ENCODE measurements around the gene TBC1D22A. TPM values are rescaled to one million over a fixed set of nuclear protein-coding genes. Genes with fewer than 3 reads are reported as not detected.

Gene TBC1D22A
- total and polyA plus RNA-seq, 2 donors from 2014 or later: 24.6 to 39.4 TPM

GRCh38 chr22:47206164-47206563, 443.7 kb downstream of the TBC1D22A start:
- no peak overlapping the region for H3K27ac ChIP-seq (ENCODE audit: low read depth in 2 of 2, low read length in 2 of 2)
- intact Hi-C loops (cut with DNase I): no loop called here
- H3K9ac ChIP-seq (ENCODE audit: low read length in 3 of 3): no peak overlapping the region
- no peak for FAIRE-seq
- H3K4me3 ChIP-seq (ENCODE audit: low read length in 3 of 3): no peak overlapping the region
- H3K27me3 ChIP-seq (ENCODE audit: control insufficient read depth, insufficient read depth, low read length): no peaks in the 10 kb centered on the region
- H3K4me1 ChIP-seq (ENCODE audit: control insufficient read depth in 2 of 3, insufficient read depth in 2 of 3, low read depth in 1 of 3, low read length in 3 of 3): no peaks in the 10 kb centered on the region
- H3K9me3 ChIP-seq (ENCODE audit: control insufficient read depth in 2 of 3, insufficient read depth in 1 of 3, low read length in 3 of 3): no peaks in the 10 kb centered on the region
- DNase-seq: no peak
- TF ChIP-seq CTCF (IDR thresholded peaks at IDR 0.05; ENCODE audit: borderline replicate concordance, extremely low read depth, insufficient read depth): no peak
- H3K36me3 ChIP-seq (ENCODE audit: control insufficient read depth in 2 of 3, insufficient read depth in 3 of 3, low read length in 3 of 3): no peaks in the 10 kb centered on the region

GRCh38 chr22:47206666-47207218, 444.3 kb downstream of the TBC1D22A start:
- intact Hi-C loops (cut with DNase I): no loop called here
- H3K27me3 ChIP-seq (ENCODE audit: control insufficient read depth, insufficient read depth, low read length): no peaks in the 10 kb centered on the region
- no peak for FAIRE-seq

GRCh38 chr22:47207387-47207786, 444.9 kb downstream of the TBC1D22A start:
- Histone ChIP-seq H3K27ac (ENCODE audit: low read depth in 2 of 2, low read length in 2 of 2) (no peak overlapping the region), H3K4me3 (ENCODE audit: low read length in 3 of 3) (no peak overlapping the region), H3K27me3 (ENCODE audit: control insufficient read depth, insufficient read depth, low read length) (no peaks in the 10 kb centered on the region), H3K9ac (ENCODE audit: low read length in 3 of 3) (no peak overlapping the region), H3K9me3 (ENCODE audit: control insufficient read depth in 2 of 3, insufficient read depth in 1 of 3, low read length in 3 of 3) (no peaks in the 10 kb centered on the region), H3K4me1 (ENCODE audit: control insufficient read depth in 2 of 3, insufficient read depth in 2 of 3, low read depth in 1 of 3, low read length in 3 of 3) (no peaks in the 10 kb centered on the region), H3K36me3 (ENCODE audit: control insufficient read depth in 2 of 3, insufficient read depth in 3 of 3, low read length in 3 of 3) (no peaks in the 10 kb centered on the region)
- DNase-seq (peak in 1 of 5 donors; percentile 52), FAIRE-seq (no peak)
- TF ChIP-seq CTCF (IDR thresholded peaks at IDR 0.05; ENCODE audit: borderline replicate concordance, extremely low read depth, insufficient read depth): no peak
- intact Hi-C loops (cut with DNase I): no loop called here

More at GRCh38 chr22:47206666-47207218, 444.3 kb downstream of the TBC1D22A start:
- Histone ChIP-seq H3K27ac (ENCODE audit: low read depth in 2 of 2, low read length in 2 of 2) (no peak overlapping the region), H3K9ac (ENCODE audit: low read length in 3 of 3) (no peak overlapping the region), H3K36me3 (ENCODE audit: control insufficient read depth in 2 of 3, insufficient read depth in 3 of 3, low read length in 3 of 3) (no peaks in the 10 kb centered on the region), H3K9me3 (ENCODE audit: control insufficient read depth in 2 of 3, insufficient read depth in 1 of 3, low read length in 3 of 3) (no peaks in the 10 kb centered on the region), H3K4me1 (ENCODE audit: control insufficient read depth in 2 of 3, insufficient read depth in 2 of 3, low read depth in 1 of 3, low read length in 3 of 3) (no peaks in the 10 kb centered on the region), H3K4me3 (ENCODE audit: low read length in 3 of 3) (no peak overlapping the region)
- DNase-seq: peak in 1 of 5 donors; percentile 18
- TF ChIP-seq CTCF (IDR thresholded peaks at IDR 0.05; ENCODE audit: borderline replicate concordance, extremely low read depth, insufficient read depth): no peak
